VCaP (cell line): ENCODE data around the gene TMEM38A.
"Not testable (repeated sequence)": the region's sequence is repeated elsewhere in the genome, so short reads cannot be mapped to it uniquely, and the experiment has no call there.

Experiments
- H3K27ac ChIP-seq: fragments of 450-650 bp; 2 replicates; pipeline ENCODE4 v1.5.1; 2017
- CTCF ChIP-seq: fragments of 450-650 bp; conservative IDR thresholded peaks from 2 replicates; pipeline ENCODE4 v1.5.1; 2017; ENCODE audit warnings: mild to moderate bottlenecking, moderate library complexity

TMEM38A gene

GRCh38 chr19:16678498-16678897, 17.6 kb downstream of the TMEM38A start:
- no peak for TF ChIP-seq CTCF
- H3K27ac ChIP-seq = no peak overlapping the region

GRCh38 chr19:16679811-16680210, 18.9 kb downstream of the TMEM38A start:
- no peak for TF ChIP-seq CTCF

GRCh38 chr19:16682539-16682938, 21.6 kb downstream of the TMEM38A start:
- no peak for TF ChIP-seq CTCF
- no peak overlapping the region for H3K27ac ChIP-seq

More at GRCh38 chr19:16679811-16680210, 18.9 kb downstream of the TMEM38A start:
- H3K27ac ChIP-seq = no peak overlapping the region

GRCh38 chr19:16684216-16684615, 23.3 kb downstream of the TMEM38A start:
- TF ChIP-seq CTCF = no peak
- no peak overlapping the region for H3K27ac ChIP-seq

- no peak overlapping the region for H3K27ac ChIP-seq
- no peak for TF ChIP-seq CTCF
Measured at GRCh38 chr19:16688084-16688483, 27.1 kb downstream of the TMEM38A start.

- no peak for TF ChIP-seq CTCF
- H3K27ac ChIP-seq = no peak overlapping the region
Measured at GRCh38 chr19:16698914-16699313, 38.0 kb downstream of the TMEM38A start.

- no peak for TF ChIP-seq CTCF
- no peak overlapping the region for H3K27ac ChIP-seq
Measured at GRCh38 chr19:16702123-16702522, 41.2 kb downstream of the TMEM38A start.

GRCh38 chr19:16703677-16704076, 42.7 kb downstream of the TMEM38A start:
- H3K27ac ChIP-seq = no peak overlapping the region
- no peak for TF ChIP-seq CTCF

GRCh38 chr19:16710870-16711269, 49.9 kb downstream of the TMEM38A start:
- not testable (repeated sequence) for H3K27ac ChIP-seq

- not testable (repeated sequence) for H3K27ac ChIP-seq
Measured at GRCh38 chr19:16712295-16712694, 51.4 kb downstream of the TMEM38A start.
